ENCODE measurements around the gene UBE2H.
"Not testable (repeated sequence)": the region's sequence is repeated elsewhere in the genome, so short reads cannot be mapped to it uniquely, and the experiment has no call there.

The UBE2H gene

DNA sequence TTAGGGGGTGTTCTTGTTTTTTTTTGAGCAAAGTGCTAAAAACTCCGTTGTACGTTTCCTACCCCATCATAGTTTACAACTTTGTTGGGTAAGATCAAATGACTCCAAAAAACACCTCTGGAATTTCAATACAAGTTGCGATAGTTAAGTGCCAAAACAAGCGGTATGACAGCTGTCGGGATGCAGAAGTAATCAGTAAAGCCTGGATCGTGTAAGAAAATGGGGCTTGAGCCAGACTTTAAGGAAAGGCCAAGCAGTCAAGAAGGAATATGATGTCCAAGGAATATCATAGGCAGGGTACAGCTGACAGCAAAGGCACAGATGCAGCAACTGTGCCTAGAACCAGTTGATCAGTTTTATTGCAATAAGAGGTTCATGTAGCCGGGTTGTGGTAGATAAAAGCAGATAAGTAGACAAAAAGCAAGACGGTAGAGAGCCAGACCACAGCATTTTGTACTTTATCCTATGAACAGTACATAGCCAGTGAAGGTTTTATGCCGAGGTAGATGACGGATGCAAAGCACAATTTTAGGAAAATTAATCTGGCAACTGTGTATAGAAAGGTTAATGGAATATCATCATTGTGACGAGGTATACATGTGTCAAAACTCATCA, 45.5 kb downstream of the UBE2H start:
- DNase-seq = no peak

DNA sequence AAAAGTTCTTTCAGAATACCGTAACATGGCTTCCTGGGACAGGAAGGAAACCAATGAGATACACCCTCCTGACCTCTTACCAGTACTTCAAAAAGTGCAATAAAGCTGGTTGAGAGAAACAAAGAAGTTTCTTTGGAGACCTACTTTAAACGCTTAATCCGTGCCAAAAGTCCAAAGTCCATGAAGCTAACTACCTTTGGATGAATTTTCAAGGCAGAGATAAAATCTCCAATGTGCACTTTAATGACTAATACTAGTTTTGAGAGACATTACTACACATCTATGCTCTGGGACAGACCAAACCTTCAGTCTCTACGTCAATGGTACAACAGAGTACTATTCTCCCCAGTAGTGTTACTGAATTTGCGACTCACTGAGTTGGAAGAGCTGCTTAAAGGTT, 46.1 kb downstream of the UBE2H start:
- DNase-seq = no peak

DNA sequence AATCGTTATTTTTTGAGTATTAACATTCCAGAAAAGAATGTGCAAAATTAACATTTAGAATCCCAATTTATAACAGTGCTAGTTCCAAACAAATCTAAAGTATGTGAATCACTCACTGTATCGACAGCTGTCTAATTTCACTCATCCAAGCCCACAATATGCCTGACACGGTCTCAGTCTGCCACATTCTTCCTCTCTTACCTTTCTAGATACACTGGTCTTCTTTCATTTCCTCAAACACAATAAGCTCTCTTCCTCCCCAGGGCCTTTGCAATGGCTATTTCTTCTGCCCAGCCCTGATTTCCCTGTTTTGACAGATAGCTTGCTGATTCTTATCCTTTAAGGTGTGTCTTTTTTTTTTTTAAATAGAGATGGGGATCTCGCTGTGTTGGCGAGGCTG, 48.8 kb downstream of the UBE2H start:
- DNase-seq = no peak

DNA sequence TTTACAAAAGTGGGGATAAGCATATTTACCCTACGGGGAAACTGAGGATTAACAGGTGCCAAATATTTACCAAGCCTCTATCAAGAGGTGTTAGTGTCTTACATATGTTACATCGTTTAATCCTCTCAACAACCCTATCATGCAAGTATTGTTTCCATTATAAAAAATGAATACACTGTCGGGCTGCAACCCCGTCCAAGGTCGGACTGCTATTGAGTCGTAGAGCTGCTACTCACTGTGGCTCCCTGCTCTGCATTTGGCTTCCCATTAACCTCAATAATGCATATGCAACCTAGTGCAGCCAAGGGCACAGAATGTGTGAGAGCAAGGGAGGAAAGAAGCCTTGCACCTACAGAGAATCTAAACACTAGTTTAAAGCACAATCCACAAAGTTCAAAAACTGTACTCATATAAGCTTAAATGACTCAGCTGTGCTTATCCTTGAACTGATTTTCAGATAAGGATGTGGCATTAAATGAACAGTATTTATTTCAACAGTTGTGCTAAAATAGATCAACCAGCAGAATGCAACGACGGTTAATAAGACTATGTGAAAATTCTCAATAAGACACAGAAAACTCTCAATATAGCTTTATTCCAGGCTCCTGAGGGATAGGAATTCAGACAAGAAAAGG, 49.9 kb downstream of the UBE2H start:
- no peak for DNase-seq

DNA sequence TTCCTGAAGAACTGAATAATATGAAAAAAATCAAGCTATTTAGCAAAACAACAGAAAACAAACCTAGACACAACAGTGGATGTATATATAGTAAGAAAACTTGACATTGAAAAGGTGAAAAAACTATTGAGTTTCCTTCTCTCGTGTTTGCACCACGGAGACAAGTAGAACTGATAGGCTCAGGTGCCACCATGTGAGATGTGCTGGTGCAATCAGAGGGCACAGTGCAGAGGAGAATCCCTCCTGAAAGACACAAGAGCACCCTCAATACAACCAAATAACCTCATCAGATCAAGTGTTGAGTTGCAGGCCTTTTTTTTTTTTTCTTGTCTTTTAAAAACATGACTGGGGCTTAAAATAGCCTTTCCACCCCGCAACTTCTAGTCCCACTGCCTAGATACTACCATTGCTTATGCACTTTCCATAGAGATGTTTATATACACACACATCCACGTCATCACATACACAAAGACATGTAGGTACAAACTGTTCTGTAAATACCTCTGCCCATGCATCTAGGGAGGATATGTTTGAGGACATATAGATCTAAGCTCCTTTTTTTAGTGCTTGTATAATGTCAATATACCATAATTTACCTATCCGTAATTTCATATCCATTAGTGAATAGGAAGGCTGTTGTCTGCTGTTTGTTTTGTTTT, 54.1 kb downstream of the UBE2H start:
- DNase-seq = no peak

DNA sequence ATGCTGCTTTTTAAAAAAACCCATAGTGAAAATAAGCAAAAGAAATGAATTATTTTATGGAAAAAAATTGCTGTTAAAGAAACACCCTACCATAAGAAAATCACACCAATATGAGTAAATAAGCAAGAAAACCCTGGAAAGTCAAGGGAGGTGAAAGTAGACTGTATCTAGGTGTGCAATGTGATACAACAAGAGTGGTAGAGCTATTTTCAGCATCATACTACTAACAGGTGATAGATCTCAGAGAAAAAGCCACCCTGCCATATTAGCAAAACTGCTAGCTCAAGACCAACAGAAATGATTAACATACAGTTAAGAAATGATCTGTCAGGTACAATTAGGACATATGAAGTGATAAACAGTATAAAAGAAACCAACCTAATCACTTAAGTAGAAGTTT, 54.8 kb downstream of the UBE2H start:
- DNase-seq = no peak

DNA sequence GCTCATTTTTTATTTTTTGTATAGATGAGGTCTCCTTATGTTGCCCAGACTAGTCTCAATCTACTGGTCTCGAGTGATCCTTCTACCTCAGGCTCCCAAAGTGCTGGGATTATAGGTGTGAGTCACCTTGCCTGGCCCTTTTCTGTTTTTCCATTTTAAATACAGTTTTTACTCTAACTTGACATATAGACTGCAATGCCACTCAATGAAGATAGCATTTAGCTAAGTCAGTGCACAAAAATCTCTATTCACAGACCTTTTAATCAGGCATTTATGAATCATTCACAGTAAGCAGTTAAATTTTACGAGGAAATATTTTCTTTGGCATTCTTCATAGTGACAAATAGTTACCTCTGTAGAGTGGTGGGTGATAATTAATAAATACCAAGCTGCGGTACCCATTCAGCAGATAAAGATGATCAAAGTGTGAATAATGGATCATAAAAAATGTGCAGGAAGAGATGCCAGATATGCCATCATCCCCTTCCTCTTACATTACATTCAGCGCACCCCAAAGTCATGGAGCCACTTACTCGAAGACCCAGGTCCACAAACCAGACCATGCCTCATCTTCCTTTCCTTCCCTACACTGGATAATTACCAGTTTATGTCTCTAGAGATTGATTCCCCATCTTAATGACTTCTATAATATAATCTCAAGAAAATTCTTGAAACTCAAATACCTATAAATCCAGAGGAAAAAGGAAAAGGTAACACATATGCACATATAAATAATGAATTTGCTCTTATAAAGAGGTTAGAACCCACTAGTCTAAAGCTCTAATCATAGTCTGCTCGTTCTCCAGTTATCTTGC, 56.0 kb downstream of the UBE2H start:
- no peak for DNase-seq

DNA sequence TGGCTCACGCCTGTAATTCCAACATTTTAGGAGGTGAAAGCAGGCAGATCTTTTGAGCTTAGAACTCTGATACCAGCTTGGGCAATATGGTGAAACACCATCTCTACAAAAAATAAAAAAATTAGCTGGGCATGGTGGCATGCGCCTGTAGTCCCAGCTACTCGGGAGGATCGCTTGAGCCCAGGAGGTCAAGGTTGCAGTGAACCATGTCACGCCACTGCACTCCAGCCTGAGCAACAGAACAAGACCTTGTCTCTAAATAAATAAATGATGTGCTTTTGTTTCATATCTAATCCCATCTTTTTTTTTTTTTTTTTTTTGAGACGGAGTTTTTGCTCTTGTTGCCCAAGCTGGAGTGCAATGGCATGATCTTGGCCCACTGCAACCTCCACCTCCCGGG, 58.6 kb downstream of the UBE2H start:
- not testable (repeated sequence) for DNase-seq

DNA sequence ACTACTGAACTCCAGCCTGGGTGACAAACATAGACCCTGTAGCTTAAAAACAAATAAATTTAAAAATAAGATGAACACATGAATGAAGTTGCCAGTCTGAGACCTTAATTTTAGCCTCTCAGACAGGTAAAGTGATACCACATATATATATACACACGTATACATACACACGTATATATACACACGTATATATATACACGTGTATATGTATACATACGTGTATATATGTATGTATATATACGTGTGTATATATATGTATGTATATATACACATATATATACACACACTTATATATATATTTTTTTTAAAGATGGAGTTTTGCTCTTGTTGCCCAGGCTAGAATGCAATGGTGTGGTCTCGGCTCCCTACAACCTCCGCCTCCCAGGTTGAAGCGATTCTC, 62.7 kb downstream of the UBE2H start:
- DNase-seq = no peak

DNA sequence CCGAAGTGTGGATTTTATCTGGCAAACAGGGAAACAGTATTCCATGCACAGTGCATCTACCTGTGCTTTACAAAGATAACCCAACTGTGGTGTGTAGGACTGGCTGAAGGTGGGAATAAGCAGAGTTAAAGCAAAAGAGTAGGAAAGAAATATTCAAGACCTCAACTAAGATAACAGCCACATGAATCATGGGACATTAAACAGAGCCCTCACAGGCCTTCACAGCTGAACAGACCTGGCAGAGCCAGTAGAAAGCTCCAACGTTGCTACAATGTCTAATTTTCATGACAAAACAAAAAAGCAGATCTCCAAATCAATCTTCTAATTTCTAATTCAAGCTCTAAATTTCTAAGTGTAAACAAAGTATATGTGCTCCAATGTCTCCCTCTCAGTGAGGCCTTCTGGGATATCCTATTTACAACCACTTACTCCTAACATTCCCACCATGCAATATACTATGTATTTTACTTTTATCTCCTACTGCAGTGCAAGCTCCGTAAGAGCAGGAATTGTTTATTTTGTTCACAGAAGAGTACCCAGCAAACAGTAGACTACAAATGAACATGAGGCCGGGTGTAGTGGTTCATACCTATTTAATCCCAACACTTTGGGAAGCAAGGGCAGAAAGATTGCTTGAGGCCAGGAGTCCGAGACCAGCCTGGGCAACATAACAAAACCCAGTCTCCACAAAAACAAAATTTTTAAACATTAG, 63.5 kb downstream of the UBE2H start:
- DNase-seq = no peak

DNA sequence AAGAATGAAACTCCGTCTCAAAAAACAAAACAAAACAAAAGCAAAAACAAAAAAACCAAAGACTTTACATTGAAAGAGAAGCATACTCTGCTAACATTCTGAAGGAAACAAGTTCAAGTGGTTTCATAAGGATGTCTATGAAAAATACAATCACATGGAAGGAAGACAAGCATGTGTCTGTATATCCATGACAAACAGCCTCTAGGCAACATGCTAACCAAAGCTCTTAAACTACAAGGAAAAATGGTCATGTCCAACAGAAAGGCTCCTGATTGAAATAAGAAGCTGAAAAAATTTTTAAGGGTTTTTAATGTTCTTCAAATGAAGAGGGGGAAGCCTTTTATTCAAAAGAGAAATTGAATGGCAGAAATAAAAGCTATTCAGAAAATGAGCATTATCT, 64.9 kb downstream of the UBE2H start:
- DNase-seq = no peak

DNA sequence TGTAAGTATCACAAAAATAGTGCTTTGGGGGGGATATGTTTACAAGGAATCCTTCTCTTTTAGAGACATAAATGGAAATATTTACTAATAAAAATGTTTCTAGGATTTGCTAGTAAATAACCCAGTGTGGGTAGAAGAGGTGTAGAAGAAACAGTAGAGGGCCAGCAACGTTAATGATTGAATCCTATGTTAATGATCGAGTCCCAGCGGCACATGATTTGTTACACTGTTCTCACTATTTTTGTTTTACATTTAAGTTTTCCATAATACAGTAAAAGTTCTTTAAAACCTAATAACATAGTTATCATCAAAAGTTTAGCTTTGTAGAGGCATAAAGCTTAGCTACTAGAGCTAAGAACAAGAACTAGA, 66.0 kb downstream of the UBE2H start:
- no peak for DNase-seq

DNA sequence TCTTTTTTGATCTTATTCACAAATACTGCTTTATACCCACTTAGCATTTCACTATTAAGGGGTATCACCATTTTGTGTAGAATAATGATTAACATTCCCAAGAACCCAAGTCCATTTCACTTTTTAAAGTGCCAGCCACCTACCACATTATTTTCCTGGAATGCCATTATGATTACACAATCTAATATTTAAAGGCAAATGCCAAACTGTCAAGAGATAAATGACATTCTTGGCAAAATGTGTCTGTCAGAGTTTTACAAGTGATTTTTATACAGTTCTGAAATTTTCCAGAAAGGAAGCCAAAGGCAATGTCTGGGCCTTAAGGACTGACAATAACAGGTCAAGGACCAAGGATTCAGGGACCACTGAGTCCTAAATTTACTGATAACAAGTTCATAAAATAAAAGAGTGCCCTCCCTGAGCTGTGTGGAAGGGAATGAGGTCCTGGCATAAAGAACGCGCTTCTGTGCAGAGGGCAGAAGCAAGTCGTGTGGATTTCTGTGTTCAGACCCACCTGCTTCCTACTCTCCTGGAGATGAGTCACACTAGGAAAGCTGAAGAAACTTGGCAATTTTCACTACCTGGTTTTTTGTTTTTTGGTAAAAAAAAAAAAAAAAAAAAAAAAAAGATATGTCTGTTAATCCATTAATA, 66.5 kb downstream of the UBE2H start:
- DNase-seq = no peak

DNA sequence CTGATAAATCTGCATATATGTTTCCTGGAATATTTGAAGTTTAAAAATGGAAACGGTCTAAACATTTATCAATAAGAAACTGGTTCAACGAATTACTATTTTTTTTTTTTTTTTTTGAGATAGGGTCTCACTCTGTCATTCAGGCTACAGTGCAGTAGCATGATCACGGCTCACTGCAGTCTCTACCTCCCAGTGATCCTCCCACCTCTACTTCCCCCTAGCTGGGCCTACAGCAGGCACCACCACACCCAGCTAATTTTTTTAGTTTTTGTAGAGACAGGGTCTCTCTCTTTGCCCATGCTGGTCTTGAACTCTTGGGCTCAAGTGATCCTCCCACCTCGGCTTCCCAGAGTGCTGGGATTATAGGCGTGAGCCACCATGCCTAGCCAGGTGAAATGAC, 68.3 kb downstream of the UBE2H start:
- no peak for DNase-seq

DNA sequence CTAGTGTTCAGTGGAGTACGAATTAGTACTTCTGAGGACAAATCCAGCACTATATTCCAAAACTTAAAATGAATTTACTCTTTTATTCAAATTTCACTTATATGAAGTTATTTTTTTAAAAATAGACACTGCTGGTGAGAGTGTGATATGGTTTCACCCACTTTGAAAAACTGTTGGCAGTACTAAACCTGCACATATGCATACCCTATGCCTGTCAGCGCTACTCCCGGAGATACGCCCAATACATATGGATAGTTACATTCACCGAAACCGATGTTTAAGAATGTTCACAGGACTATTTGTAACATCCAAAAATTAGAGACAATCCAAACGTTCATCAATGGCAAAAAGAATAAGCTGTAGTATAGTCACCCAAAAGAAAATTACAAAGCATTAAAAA, 69.6 kb downstream of the UBE2H start:
- no peak for DNase-seq

DNA sequence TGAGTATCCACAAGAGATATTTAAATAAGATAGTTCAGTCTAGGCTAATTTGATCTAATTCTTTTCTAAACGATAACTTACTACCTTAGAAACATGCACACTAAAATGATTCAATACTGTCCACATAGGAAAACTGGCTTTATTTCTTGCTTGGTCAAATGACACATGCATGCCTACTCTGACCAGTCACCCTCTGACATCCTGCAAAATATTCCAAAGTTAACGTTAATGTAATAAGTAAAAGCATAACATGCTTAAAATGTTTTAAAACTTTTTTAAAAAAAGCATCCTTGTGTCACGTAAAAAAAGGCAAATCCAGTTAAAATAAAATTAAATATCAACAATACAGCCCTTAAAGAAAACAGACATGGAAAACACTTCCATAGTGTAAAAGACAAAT, 70.2 kb downstream of the UBE2H start:
- DNase-seq = no peak

DNA sequence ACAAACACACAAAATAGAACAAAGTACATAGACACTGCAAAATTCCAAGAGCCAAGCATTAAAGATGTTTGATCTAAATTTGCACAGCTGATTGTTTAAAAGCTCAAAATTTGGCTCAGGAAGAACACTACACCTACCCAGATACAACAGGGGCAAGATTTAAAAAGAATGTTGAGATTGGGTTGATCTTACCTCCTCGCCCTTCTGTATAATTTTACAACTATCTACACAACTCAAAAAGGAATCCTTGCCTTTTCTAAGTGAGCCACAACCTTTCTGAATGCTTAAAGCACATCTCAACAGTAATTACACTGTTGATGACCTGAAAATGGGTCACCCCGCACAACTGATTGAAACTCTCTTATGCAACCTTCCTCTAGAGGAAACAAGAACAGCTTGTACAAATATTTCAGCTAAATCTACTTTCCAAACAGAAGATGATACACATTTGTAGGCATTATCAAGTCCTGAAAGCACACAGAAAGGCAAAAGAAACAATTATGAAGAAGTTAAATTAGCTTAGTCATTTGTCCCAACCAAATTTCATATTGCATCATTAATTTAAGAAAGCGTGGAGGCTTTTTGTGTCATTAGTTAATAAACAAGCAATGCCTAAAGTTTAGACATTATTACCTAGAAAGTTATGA, 75.5 kb downstream of the UBE2H start:
- no peak for DNase-seq

DNA sequence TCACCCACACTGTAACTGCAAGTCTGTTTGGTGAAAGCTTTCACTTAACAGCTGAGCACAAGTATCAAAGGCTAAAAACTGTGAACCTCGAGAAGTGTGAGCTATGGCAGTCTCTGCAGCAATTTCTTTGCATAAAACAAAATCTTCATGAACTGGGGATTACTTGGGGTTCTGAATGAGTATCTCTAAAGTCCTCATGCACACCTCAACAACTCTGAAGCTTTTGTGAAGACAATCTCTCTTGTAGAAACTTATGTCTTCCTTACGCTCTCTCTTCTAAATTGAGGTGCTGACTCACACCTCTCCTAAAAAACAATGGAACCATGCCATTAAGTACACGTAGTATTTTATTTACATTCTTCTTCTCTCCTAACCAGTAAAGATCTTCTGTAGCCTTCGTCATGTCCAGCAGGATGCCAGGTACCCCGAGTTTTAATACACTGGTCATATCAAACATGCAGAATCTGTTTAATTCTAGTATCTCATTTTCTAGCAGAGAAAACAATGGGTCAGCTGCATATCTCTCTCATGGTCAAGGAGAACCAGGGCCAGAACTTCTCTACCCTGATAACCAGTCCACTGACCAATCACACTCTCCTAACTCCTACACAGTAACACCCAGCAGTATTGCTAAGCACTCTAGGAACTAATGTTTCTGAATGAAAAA, 76.9 kb downstream of the UBE2H start:
- no peak for DNase-seq

DNA sequence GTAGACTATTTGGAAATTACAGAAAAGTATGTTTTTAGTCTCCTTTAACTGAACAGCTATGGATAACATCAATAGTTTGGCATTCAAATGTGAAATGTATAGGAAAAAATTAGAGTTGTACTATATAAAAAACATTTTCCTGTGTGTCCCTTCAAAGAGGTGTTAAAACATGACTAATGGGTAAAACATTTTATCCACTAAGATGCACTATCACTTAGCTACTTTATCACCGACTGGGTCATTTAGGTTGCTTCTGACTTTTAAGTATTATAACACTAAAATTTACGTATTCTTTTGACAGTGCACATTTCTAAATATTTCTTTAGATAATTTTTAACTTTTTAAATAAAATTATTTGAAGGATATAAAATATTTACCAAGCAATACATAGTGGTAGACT, 77.6 kb downstream of the UBE2H start:
- DNase-seq = no peak

DNA sequence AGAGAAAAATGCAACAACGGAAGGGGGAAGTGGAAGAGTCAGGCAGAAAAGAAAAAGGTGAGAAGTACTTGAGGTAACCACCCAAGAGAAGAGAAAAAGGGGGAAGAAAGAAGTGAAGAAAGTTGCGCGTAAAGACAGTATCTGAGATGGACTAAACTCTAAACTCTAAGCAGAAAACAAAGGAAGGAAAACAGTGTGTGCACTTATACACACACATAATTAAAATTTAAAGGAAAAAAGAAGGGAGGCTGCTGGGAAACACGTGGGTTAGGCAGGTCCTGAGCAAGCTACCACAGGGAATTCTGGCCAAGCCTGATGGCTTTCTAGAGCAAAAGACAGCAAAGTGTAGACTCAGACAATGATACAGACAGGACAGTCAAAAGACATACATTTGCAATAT, 78.0 kb downstream of the UBE2H start:
- DNase-seq = no peak

DNA sequence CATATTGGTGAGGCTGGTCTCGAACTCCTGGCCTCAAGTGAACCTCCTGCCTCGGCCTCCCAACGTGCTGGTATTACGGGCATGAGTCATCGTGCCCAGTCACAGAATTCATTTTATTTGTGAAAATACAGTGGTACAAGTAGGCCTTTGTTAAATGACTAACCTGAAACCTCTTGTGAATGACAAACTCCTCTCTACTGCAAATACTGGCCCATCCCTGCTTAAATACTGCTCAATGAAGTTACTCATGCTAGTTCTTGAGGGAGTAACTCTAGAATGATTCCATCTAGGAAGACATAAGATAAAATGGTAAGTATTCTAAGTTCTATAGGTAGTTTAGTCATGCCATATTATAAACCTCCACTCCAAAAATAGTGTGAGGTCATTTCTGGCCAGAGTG, 80.7 kb downstream of the UBE2H start:
- no peak for DNase-seq

DNA sequence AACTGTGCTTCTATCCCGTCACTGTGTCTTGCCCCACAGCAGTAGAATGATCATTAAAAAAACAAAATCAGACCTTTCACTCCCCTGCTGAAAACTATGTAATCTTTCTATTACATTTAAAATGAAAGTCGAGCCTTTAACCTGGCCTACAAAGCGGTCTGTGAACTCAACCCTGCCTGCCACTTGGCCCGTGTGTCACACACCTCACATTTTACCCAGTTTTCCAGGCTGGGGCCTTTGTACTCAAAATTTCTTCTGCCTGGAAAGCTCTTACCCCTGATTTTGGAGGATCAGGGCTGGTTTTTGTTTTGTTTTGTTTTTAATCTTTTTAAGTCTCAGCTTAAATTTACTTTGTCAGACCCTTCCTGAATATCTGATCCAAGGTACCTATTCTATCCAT, 82.1 kb downstream of the UBE2H start:
- DNase-seq = no peak
